Daoy (cell line): ENCODE measurements around the gene PRSS2. TPM values are rescaled to one million over a fixed set of nuclear protein-coding genes. Genes with fewer than 3 reads are reported as not detected.
A peak's percentile ranks its signal among the peaks of the same experiment; 100 is the strongest.

Source experiments
- DNase-seq: peaks from one replicate; pipeline ENCODE4 v3.0.0-alpha.2; 2015; ENCODE audit warnings: low read depth
- total RNA-seq: library from RNA; depleted of rRNA; stranded (reverse); fragments of >200 nt; shearing (Covaris generic); gene quantifications from 2 replicates; pipeline ENCODE4 v1.2.3, GENCODE V29; 2014

PRSS2 gene
- total RNA-seq, 1 experiment from 2014 or later: not detected

- peak; percentile 2 for DNase-seq
Observed at GRCh38 chr7:142801601-142802295, 31.0 kb downstream of the PRSS2 start.

GRCh38 chr7:142802301-142802700 lies 31.5 kb downstream of the PRSS2 start:
- DNase-seq: no peak

GRCh38 chr7:142803901-142804300 lies 33.1 kb downstream of the PRSS2 start:
- DNase-seq: peak; percentile 3

GRCh38 chr7:142804728-142805207 lies 34.0 kb downstream of the PRSS2 start:
- DNase-seq: peak; percentile 2

GRCh38 chr7:142805350-142806021 lies 34.7 kb downstream of the PRSS2 start:
- DNase-seq: peak; percentile 2

GRCh38 chr7:142806022-142806356 lies 35.2 kb downstream of the PRSS2 start:
- DNase-seq: peak; percentile 1

GRCh38 chr7:142806957-142807356 lies 36.2 kb downstream of the PRSS2 start:
- DNase-seq: no peak

- DNase-seq: peak; percentile 92
Observed at GRCh38 chr7:142807855-142808460, 37.2 kb downstream of the PRSS2 start.

GRCh38 chr7:142808461-142808801 lies 37.7 kb downstream of the PRSS2 start:
- DNase-seq: no peak

GRCh38 chr7:142808802-142809583 lies 38.2 kb downstream of the PRSS2 start:
- peak; percentile 98 for DNase-seq

GRCh38 chr7:142809671-142810070 lies 38.9 kb downstream of the PRSS2 start:
- DNase-seq: no peak

- DNase-seq: peak; percentile 77
Observed at GRCh38 chr7:142811154-142811737, 40.5 kb downstream of the PRSS2 start.

GRCh38 chr7:142812437-142813215 lies 41.9 kb downstream of the PRSS2 start:
- DNase-seq: peak; percentile 64

GRCh38 chr7:142813226-142813625 lies 42.5 kb downstream of the PRSS2 start:
- peak; percentile 98 for DNase-seq

GRCh38 chr7:142813699-142814098 lies 42.9 kb downstream of the PRSS2 start:
- DNase-seq: no peak

- no peak for DNase-seq
Observed at GRCh38 chr7:142814451-142814850, 43.7 kb downstream of the PRSS2 start.

GRCh38 chr7:142815134-142815533 lies 44.4 kb downstream of the PRSS2 start:
- no peak for DNase-seq

GRCh38 chr7:142817506-142817905 lies 46.7 kb downstream of the PRSS2 start:
- DNase-seq: no peak

- no peak for DNase-seq
Observed at GRCh38 chr7:142819530-142819929, 48.8 kb downstream of the PRSS2 start.

- DNase-seq: no peak
Observed at GRCh38 chr7:142822714-142823113, 51.9 kb downstream of the PRSS2 start.
